SK-N-SH (cell line): ENCODE data around the gene EZH1. TPM values are rescaled to one million over a fixed set of nuclear protein-coding genes. Genes with fewer than 3 reads are reported as not detected.

ENCODE experiments used
- CTCF ChIA-PET: fragments of 300-600, 350-600 bp; formaldehyde crosslinking; extraction: SDS; loops from one replicate; lab custom pipeline; 2021; lab: Yijun Ruan, JAX
- POLR2A ChIA-PET: fragments of 350-600 bp; sonication (Branson Sonifier 250); formaldehyde crosslinking; extraction: SDS; loops from one replicate; lab custom pipeline; 2020; ENCODE audit warnings: antibody characterized with exemption, inconsistent platforms; lab: Yijun Ruan, JAX
- DNase-seq: peaks from one replicate; pipeline ENCODE4 v3.0.0; 2012
- H2AFZ ChIP-seq: fragments of 200-600 bp; sonication (generic); 2 replicates; pipeline ENCODE4 v1.8.1; 2016; ENCODE audit warnings: antibody characterized with exemption, mild to moderate bottlenecking, low read depth
- H3F3A ChIP-seq: fragments of 200-600 bp; sonication (generic); replicated peaks from 2 replicates; pipeline ENCODE3; 2016; ENCODE audit warnings: antibody characterized with exemption, mild to moderate bottlenecking; ENCODE audit not compliant: insufficient read depth
- H3K27ac ChIP-seq, 2 experiments: fragments of 200-500 bp in 1 of 2; fragments of 200-600 bp in 1 of 2; sonication (Bioruptor generic) in 1 of 2; sonication (generic), shearing (Covaris generic) in 1 of 2; 2 replicates each; pipeline versions ENCODE4 v1.5.1 to v1.6.1; 2014 to 2016; ENCODE audit warnings: low read depth in 2 of 2, inconsistent platforms in 1 of 2, low read length in 1 of 2, mild to moderate bottlenecking in 1 of 2, mixed read lengths in 1 of 2
- H3K27me3 ChIP-seq: fragments of 200-600 bp; sonication (generic), shearing (Covaris generic); 2 replicates; pipeline ENCODE4 v1.6.1; 2016; ENCODE audit warnings: mixed run types; ENCODE audit not compliant: insufficient read depth
- H3K36me3 ChIP-seq, 2 experiments: fragments of 200-500 bp in 1 of 2; fragments of 200-600 bp in 1 of 2; sonication (Bioruptor generic) in 1 of 2; sonication (generic) in 1 of 2; replicated peaks in 1 of 2; 2 replicates each; pipeline versions ENCODE3 to v1.5.1; 2014 to 2016; ENCODE audit warnings: low read length in 1 of 2, mild to moderate bottlenecking in 1 of 2; ENCODE audit not compliant: insufficient read depth in 2 of 2, control insufficient read depth in 1 of 2
- H3K4me1 ChIP-seq, 2 experiments: fragments of 200-500 bp in 1 of 2; fragments of 200-600 bp in 1 of 2; sonication (Bioruptor generic) in 1 of 2; sonication (generic), shearing (Covaris generic) in 1 of 2; 2 replicates each; pipeline versions ENCODE4 v1.5.1 to v1.6.1; 2014 to 2016; ENCODE audit warnings: low read depth in 1 of 2, low read length in 1 of 2, mixed run types in 1 of 2; ENCODE audit not compliant: insufficient read depth in 2 of 2, control insufficient read depth in 1 of 2
- H3K4me2 ChIP-seq: fragments of 200-600 bp; sonication (generic), shearing (Covaris generic); 2 replicates; pipeline ENCODE4 v1.6.1; 2017; ENCODE audit warnings: mixed run types
- H3K4me3 ChIP-seq, 2 experiments: fragments of 200-500 bp in 1 of 2; fragments of 200-600 bp in 1 of 2; sonication (Bioruptor generic) in 1 of 2; sonication (generic), shearing (Covaris generic) in 1 of 2; 2 replicates each; pipeline versions ENCODE4 v1.5.1 to v1.8.1; 2014 to 2016; ENCODE audit warnings: low read depth in 2 of 2, inconsistent platforms in 1 of 2, low read length in 1 of 2, mild to moderate bottlenecking in 1 of 2, mixed read lengths in 1 of 2, moderate library complexity in 1 of 2
- H3K79me2 ChIP-seq: fragments of 200-600 bp; sonication (generic); 2 replicates; pipeline ENCODE4 v1.8.1; 2017; ENCODE audit warnings: mild to moderate bottlenecking; ENCODE audit not compliant: insufficient read depth
- H3K9ac ChIP-seq: fragments of 200-600 bp; sonication (generic); 2 replicates; pipeline ENCODE4 v1.6.1; 2017; ENCODE audit warnings: mixed run types
- H3K9me2 ChIP-seq: fragments of 200-600 bp; sonication (generic); 2 replicates; pipeline ENCODE4 v1.6.1; 2017; ENCODE audit warnings: mixed run types
- H3K9me3 ChIP-seq: fragments of 200-600 bp; sonication (generic); 2 replicates; pipeline ENCODE4 v1.6.1; 2017; ENCODE audit warnings: mixed run types, mild to moderate bottlenecking, moderate library complexity
- H4K20me1 ChIP-seq: fragments of 200-600 bp; sonication (generic); 2 replicates; pipeline ENCODE4 v1.6.1; 2017; ENCODE audit warnings: mild to moderate bottlenecking, mixed run types; ENCODE audit not compliant: insufficient read depth
- ELF1 ChIP-seq: IDR thresholded peaks from 2 replicates; pipeline ENCODE4 v1.4.0; 2012
- EP300 ChIP-seq, 2 experiments: IDR thresholded peaks; 2 replicates each; pipeline versions ENCODE4 v1.4.0 to v1.6.1; 2012; ENCODE audit warnings: borderline replicate concordance in 1 of 2, low read depth in 1 of 2, low read length in 1 of 2
- FOXJ3 ChIP-seq: sonication (generic); formaldehyde crosslinking; IDR thresholded peaks from 2 replicates; pipeline ENCODE4 v1.5.1; 2020; ENCODE audit warnings: mild to moderate bottlenecking, missing genetic modification reagents
- GATA2 ChIP-seq: sonication (generic); formaldehyde crosslinking; IDR thresholded peaks from 2 replicates; pipeline ENCODE4 v1.5.0; 2020; ENCODE audit warnings: mild to moderate bottlenecking, missing genetic modification reagents
- NFIC ChIP-seq: IDR thresholded peaks from 2 replicates; pipeline ENCODE4 v1.4.0; 2012; ENCODE audit warnings: borderline replicate concordance
- NRF1 ChIP-seq: IDR thresholded peaks from 2 replicates; pipeline ENCODE4 v1.6.1; 2012; ENCODE audit warnings: low read depth, mild to moderate bottlenecking, low read length
- RAD21 ChIP-seq: IDR thresholded peaks from 2 replicates; pipeline ENCODE4 v1.6.1; 2012; ENCODE audit warnings: mild to moderate bottlenecking, low read length
- RCOR1 ChIP-seq: fragments of 150-350 bp; IDR thresholded peaks from 2 replicates; pipeline ENCODE4 v1.6.1; 2017; ENCODE audit warnings: antibody characterized with exemption, low read length
- TCF12 ChIP-seq: IDR thresholded peaks from 2 replicates; pipeline ENCODE4 v1.4.0; 2012
- WGBS: methylation state at CpG from one replicate; pipeline ENCODE4 v1.1.6; 2017; ENCODE audit warnings: low lambda C conversion rate; 5-methylcytosine and 5-hydroxymethylcytosine counted together
- polyA plus RNA-seq, 3 experiments: library from polyadenylated mRNA; depleted of rRNA; stranded (reverse); fragments of >200 nt; gene quantifications; 2 replicates each; pipeline ENCODE4 v1.2.3, GENCODE V29; 2012
- TF ChIP-seq, protein P1 (sequence below): fragments of 200-600 bp; sonication (generic); IDR thresholded peaks from 2 replicates; pipeline ENCODE4 v1.6.1; 2017; ENCODE audit warnings: antibody characterized with exemption, mild to moderate bottlenecking, moderate library complexity
- TF ChIP-seq, protein P2 (sequence below): IDR thresholded peaks from 2 replicates; pipeline ENCODE4; 2012
- TF ChIP-seq, protein P3 (sequence below): IDR thresholded peaks from 2 replicates; pipeline ENCODE4 v1.4.0; 2012; ENCODE audit warnings: low read depth, borderline replicate concordance
- TF ChIP-seq, protein P4 (sequence below): IDR thresholded peaks from 2 replicates; pipeline ENCODE4 v1.4.0; 2012; ENCODE audit warnings: low read depth
- TF ChIP-seq, protein P5 (sequence below): IDR thresholded peaks from 2 replicates; pipeline ENCODE4 v1.4.0; 2012; ENCODE audit warnings: low read depth, borderline replicate concordance

The EZH1 gene
- polyA plus RNA-seq, 1 of the 3 experiments (the other 2 are of a cell fraction): 28.6 TPM

DNA sequence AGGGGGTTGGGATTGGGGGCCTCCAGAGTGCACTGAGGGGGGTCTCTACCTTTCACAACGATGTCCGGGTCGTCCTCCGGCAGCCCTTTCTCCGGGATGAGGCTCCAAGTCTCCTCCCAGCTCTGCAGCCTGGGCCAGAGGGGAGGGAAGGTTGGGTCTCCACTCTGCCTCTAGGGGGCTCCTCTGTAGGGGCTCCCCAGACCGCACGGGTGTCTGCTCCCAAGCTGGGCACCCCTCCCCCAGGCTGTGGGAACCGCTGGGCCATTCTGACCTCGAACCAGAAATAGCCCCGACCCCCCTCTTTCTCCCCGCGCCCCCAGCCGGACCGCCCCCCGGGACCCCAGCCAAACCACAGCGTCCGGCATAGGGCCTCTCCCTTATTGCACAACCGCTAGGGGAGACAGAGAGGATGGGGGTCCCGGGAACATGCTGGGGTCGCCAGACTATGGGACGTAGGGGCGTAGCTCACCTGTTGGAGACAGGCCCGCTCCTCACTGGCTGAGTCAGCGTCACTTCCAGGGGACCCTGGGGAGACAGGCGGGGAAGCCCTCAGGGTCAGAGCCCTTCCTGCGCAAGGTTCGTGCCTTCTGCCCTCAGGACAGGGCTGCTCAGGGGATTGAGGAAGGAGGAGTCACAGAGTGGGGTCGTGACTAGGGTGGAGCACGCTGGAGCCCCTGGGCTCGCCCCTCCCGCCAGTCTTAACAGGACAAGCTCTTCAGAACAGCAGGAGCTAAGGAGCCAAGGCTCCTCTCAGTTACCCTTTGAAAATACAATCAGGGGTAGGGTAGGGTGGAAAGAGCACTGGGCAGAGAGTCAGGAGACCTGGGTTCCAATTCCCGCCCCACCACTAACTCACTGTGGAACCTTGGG lies 70.7 kb downstream of the EZH1 start:
- Histone ChIP-seq H3K36me3 (peaks cover 22 to 41% of the 10 kb centered on the region in 2 experiments), H3K27ac (no peak overlapping the region; a peak in 1 of 4 replicates), H3K9me2 (no peaks in the 10 kb centered on the region), H3K4me2 (peak overlapping the region; percentile 99), H3F3A (peaks cover 13% of the 10 kb centered on the region), H3K27me3 (no peaks in the 10 kb centered on the region), H2AFZ (no peak overlapping the region), H3K4me1 (peaks cover 10 to 37% of the 10 kb centered on the region in 2 experiments; a peak in 3 of 4 replicates), H3K79me2 (peaks cover 41% of the 10 kb centered on the region), H3K4me3 (peak overlapping the region; percentile 91 to 98), H3K9me3 (no peaks in the 10 kb centered on the region), H4K20me1 (peaks cover 20% of the 10 kb centered on the region), H3K9ac (no peak overlapping the region)
- TF ChIP-seq, protein P1, sequence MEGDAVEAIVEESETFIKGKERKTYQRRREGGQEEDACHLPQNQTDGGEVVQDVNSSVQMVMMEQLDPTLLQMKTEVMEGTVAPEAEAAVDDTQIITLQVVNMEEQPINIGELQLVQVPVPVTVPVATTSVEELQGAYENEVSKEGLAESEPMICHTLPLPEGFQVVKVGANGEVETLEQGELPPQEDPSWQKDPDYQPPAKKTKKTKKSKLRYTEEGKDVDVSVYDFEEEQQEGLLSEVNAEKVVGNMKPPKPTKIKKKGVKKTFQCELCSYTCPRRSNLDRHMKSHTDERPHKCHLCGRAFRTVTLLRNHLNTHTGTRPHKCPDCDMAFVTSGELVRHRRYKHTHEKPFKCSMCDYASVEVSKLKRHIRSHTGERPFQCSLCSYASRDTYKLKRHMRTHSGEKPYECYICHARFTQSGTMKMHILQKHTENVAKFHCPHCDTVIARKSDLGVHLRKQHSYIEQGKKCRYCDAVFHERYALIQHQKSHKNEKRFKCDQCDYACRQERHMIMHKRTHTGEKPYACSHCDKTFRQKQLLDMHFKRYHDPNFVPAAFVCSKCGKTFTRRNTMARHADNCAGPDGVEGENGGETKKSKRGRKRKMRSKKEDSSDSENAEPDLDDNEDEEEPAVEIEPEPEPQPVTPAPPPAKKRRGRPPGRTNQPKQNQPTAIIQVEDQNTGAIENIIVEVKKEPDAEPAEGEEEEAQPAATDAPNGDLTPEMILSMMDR: peak; percentile 52
- TF ChIP-seq TCF12 (no peak), RAD21 (peak; percentile 31), GATA2 (CRISPR knock-in tag) (no peak), ELF1 (no peak), EP300 (IDR thresholded peaks at IDR 0.05; ENCODE audit: borderline replicate concordance in 1 of 2, low read depth in 1 of 2, low read length in 1 of 2) (no peak), RCOR1 (no peak), NRF1 (no peak), NFIC (no peak), FOXJ3 (CRISPR knock-in tag) (no peak)
- TF ChIP-seq, protein P2, sequence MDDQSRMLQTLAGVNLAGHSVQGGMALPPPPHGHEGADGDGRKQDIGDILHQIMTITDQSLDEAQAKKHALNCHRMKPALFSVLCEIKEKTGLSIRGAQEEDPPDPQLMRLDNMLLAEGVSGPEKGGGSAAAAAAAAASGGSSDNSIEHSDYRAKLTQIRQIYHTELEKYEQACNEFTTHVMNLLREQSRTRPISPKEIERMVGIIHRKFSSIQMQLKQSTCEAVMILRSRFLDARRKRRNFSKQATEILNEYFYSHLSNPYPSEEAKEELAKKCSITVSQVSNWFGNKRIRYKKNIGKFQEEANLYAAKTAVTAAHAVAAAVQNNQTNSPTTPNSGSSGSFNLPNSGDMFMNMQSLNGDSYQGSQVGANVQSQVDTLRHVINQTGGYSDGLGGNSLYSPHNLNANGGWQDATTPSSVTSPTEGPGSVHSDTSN: no peak
- TF ChIP-seq, protein P3, sequence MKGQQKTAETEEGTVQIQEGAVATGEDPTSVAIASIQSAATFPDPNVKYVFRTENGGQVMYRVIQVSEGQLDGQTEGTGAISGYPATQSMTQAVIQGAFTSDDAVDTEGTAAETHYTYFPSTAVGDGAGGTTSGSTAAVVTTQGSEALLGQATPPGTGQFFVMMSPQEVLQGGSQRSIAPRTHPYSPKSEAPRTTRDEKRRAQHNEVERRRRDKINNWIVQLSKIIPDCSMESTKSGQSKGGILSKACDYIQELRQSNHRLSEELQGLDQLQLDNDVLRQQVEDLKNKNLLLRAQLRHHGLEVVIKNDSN: no peak
- TF ChIP-seq, protein P4, sequence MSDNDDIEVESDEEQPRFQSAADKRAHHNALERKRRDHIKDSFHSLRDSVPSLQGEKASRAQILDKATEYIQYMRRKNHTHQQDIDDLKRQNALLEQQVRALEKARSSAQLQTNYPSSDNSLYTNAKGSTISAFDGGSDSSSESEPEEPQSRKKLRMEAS: no peak
- TF ChIP-seq, protein P5, sequence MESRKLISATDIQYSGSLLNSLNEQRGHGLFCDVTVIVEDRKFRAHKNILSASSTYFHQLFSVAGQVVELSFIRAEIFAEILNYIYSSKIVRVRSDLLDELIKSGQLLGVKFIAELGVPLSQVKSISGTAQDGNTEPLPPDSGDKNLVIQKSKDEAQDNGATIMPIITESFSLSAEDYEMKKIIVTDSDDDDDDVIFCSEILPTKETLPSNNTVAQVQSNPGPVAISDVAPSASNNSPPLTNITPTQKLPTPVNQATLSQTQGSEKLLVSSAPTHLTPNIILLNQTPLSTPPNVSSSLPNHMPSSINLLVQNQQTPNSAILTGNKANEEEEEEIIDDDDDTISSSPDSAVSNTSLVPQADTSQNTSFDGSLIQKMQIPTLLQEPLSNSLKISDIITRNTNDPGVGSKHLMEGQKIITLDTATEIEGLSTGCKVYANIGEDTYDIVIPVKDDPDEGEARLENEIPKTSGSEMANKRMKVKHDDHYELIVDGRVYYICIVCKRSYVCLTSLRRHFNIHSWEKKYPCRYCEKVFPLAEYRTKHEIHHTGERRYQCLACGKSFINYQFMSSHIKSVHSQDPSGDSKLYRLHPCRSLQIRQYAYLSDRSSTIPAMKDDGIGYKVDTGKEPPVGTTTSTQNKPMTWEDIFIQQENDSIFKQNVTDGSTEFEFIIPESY: no peak
- ChIA-PET POLR2A (no interaction called here), CTCF (interaction anchor here (1.0 to 8.9 kb wide), 8 partner anchors 11 to 106 kb away, joined by 3 to 221 read pairs (median 4); partner anchors contain the start of genes PSMC3IP and TUBG2)
- DNase-seq: peak; percentile 81
- WGBS: 63% methylated on average over 23 of the region's 32 CpGs
